ENCODE measurements around the gene NEFH. TPM values are rescaled to one million over a fixed set of nuclear protein-coding genes. Genes with fewer than 3 reads are reported as not detected.
"Not testable (repeated sequence)": the region's sequence is repeated elsewhere in the genome, so short reads cannot be mapped to it uniquely, and the experiment has no call there.

NEFH gene
- 0.12 TPM for total RNA-seq
- long read RNA-seq, result 0 reads

DNA sequence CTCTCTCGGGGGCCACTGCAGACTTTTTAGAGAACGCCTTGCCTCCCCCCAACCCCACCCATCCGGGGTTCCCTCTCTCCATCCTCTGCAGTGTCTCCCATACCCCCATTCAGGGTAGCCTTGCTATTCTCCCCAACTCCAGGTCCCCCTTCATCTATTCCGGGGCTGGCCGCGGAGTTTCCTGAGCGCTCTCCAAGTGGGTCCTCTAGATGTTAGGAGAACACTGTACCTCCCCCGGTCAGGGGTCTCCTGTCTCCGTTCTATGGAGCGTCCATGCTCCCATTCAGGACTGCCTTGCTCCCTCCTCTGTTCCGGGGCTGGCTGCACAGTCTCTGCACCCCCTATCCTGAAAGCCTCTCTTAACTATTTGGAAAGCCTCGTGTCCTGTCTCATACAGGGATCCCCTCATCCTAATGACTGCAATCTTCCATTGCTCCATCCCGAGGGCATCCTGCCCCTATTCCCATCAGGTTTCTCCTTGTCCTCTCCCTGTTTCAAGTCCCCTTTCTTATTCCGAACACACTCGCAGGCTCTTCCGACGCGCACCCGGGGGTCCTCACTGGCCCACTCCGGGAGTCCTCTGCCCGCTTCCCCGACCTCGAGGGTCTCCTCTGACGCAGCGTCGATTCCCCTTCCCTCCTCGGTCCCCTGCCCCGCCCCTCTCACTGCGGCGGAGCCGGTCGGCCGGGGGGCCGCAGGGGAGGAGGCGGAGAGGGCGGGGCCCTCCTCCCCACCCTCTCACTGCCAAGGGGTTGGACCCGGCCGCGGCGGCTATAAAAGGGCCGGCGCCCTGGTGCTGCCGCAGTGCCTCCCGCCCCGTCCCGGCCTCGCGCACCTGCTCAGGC is at the start of gene NEFH:
Gene NEFH (plus strand): TSS at position 802 of the 845 bp plus-strand sequence. CDS start 45 bp downstream, outside the sequence.
- intact Hi-C loops (cut with micrococcal nuclease), result no loop called here
- DNase-seq (no peak), ATAC-seq (no peak)

DNA sequence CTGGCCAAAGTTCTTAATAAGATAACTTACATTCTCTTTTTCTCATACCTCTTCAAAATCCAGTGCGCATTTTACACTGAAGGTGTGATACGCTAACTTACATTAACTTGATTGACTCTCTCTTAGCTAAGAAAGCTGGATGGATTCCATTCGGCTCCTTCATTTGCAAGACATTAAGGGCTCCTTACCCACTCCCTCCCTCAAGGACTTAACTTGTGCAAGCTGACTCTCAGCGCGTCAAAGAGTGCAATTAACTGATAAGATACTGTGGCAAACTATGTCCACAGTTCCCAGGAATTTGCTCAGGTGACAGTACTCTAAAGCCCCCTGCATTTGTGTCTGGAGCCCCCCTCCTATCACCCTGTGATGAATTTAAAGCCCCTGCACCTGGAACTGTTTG is 48.0 kb upstream of the NEFH start:
- ATAC-seq, result no peak
- intact Hi-C loops (cut with micrococcal nuclease), result no loop called here
- DNase-seq, result no peak

GRCh38 chr22:29433856-29434255 is 46.2 kb upstream of the NEFH start:
- no peak for DNase-seq
- no peak for ATAC-seq
- intact Hi-C loops (cut with micrococcal nuclease), result no loop called here

DNA sequence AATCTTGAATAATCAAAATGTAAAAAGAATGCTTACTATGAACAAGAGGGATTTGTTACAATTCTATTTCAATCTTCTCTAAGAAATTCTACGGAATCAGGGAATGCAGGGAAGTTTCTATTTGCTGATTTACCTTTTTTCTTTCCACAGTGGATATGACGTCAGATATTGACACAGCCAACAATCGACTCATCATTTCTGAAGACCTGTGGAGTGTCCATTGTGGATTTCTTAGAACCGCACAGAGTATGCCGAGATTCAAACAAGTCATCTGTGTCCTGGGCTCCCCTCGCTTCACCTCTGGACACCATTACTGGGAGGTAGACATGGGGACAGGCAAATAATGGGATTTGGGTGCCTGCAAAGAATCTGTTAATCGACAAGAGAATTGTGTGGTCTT is 45.7 kb upstream of the NEFH start:
- intact Hi-C loops (cut with micrococcal nuclease), result no loop called here
- no peak for DNase-seq
- ATAC-seq, result no peak

DNA sequence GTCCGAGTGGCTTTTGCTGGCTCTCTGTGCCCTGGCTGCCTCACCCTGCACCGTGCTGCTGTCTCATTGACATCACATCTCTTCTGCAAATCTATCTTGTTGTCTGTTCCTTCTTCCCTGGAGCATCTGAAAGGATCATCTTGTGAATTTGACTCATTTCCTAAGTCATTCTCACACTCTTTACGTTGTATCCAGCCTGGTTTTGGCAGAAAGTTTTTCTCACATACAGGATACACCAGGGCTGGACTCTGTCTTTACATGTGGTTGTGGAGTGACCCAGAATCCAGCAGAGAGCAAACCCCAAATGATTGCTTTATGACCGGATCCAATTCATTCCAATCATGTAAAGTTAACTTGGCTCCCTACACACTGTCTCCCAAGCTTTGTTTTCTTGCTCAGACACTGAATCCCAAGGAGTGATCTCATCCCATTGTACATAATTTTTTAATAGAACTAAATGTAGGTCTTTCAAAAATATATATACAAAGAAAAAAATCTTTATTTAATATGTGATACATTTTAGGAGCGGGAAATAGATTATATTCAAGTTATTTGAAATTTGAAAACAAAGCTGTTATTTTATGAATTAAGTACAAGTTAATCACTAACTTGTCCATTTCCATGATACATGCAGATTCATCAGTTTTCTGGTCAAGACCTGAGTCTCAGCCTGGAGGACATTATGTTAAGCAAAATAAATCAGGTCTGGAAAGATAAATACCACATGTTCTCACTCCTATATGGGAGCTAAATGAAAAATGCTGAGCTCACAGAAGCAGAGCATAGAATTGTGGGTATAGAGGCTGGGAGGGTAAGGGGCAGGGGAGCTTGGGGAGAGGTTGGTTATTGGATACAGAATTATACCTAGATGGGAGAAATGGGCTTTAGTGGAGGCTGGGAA is 44.5 kb upstream of the NEFH start:
- intact Hi-C loops (cut with micrococcal nuclease), result no loop called here
- ATAC-seq, result no peak

DNA sequence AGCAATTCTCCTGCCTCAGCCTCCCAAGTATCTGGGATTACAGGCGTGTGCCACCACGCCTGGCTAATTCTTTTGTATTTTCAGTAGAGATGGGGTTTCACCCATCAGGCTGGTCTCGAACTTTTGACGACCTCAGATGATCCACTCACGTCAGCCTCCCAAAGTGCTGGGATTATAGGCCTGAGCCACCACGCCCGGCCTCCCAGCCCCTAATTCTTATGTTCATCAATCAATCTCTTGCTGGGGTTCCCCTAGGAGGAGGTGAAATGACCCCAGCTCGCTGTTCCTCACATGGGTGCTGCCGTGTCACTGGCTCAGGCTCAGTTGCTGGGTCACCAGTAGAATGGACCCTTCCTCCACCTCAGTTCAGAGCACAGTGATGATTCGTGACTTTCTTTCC is 41.7 kb upstream of the NEFH start, which contains the start of gene RFPL1:
Gene RFPL1 (plus strand): TSS at position 301 of the 400 bp plus-strand sequence.
- intact Hi-C loops (cut with micrococcal nuclease); DNase-seq; ATAC-seq: not testable (repeated sequence)

More for the DNA sequence above, 44.5 kb upstream of the NEFH start:
- DNase-seq, result no peak

GRCh38 chr22:29442976-29443375 is 37.0 kb upstream of the NEFH start:
- DNase-seq, result no peak
- no peak for ATAC-seq
- intact Hi-C loops (cut with micrococcal nuclease), result no loop called here

GRCh38 chr22:29443452-29443851 is 36.6 kb upstream of the NEFH start:
- DNase-seq (no peak), ATAC-seq (no peak)
- intact Hi-C loops (cut with micrococcal nuclease), result no loop called here

DNA sequence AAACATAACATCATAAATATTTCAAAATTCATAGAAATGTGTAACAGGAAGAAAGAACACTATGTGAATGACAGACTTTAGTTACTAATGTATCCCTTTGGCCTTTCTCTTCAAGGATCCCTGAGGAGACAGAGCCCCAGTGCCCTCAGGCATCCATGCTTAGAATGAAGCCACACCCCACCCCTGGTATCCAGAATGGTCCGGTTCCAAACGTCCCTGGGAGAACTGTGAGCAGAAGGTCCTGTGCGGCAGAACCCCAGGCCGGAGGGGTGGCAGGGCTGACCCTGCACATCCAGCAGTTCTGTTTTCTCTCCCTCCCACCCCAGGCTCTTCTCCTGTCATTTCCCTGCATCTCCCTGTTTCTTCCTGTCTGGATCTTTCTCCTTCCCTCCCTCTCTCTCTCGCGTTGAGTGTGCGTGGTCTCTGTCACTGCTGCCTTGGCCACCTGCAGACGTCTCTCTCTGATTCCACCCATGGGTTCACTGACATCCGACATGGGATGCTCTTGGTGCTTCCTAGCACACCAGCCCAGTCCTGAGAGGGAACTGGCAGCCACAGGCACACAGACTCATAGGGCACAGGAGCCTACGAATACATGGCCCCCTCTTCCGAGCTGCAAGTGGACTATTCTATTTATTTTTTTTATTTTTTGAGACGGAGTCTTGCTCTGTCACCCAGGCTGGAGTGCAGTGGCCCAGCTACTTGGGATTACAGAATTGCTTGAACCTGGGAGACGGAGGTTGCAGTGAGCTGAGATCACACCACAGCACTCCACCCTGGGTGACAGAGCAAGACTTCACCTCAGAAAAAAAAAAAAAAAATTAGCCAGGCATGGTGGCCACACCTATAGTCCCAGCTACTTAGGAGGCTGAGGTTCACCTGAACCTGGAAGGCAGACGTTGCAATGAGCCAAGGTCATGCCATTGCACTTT is 35.9 kb upstream of the NEFH start:
- DNase-seq (no peak), ATAC-seq (no peak)
- intact Hi-C loops (cut with micrococcal nuclease), result no loop called here

GRCh38 chr22:29445508-29445907 is 34.5 kb upstream of the NEFH start:
- intact Hi-C loops (cut with micrococcal nuclease), result no loop called here
- ATAC-seq, result no peak
- DNase-seq, result no peak

DNA sequence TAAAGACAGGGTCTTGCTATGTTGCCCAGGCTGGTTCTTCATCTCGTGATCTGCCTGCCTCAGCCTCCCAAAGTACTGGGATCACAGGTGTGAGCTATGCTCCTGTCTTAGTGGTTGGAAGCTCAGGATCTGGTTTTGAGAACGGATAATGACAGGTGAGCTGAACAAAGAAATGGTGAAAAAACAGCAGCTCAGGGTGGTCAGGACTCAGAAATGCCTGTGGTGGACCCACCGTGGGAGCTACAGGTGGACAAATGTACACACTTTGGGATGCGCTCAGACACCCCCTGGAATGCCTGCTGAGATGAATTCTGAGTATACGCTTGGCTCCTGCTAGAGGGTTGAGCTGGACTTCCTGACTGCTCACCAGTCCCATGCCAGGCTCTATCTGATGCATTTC is 32.1 kb upstream of the NEFH start:
- DNase-seq (no peak), ATAC-seq (no peak)
- intact Hi-C loops (cut with micrococcal nuclease), result no loop called here

- intact Hi-C loops (cut with micrococcal nuclease), result no loop called here
- DNase-seq, result no peak
- ATAC-seq, result no peak
Measured at GRCh38 chr22:29449296-29449875, 30.6 kb upstream of the NEFH start.

DNA sequence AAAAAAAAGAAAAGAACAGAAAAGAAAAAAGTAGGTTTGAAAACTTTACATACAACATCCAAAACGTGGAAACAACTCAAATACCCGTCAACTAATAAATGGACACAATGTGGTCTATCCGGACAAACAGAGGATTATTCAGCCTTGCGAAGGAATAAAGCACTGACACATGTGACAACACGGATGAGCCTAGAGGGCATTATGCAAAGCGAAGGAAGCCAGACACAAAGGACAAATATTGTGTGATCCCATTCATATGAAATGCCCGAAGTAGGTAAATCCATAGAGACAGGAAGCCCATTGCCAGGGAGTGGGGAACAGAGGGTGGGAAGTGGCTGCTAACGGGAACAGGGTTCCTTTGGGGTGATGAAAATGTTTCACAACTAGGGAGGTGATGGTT is 29.8 kb upstream of the NEFH start:
- intact Hi-C loops (cut with micrococcal nuclease), result no loop called here

DNA sequence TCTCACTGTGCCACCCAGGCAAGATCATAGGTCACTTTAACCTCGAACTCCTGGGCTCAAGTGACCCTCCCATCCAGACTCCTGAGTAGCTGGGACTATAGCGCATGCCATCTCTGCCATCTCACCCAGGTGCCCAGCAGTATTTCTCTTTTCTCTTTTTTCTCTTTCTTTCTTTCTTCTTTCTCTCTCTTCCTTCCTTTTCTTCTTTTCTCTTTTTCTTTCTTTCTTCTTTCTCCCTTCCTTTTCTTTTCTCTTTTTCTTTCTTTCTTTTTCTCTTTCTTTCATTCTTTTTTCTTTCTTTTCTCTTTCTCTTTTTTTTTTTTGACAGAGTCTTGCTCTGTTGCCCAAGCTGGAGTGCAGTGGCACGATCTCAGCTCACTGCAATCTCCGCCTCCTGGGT is 28.2 kb upstream of the NEFH start:
- intact Hi-C loops (cut with micrococcal nuclease), result no loop called here
- ATAC-seq (no peak), DNase-seq (no peak)

More for the DNA sequence above, 29.8 kb upstream of the NEFH start:
- ATAC-seq (no peak), DNase-seq (no peak)

DNA sequence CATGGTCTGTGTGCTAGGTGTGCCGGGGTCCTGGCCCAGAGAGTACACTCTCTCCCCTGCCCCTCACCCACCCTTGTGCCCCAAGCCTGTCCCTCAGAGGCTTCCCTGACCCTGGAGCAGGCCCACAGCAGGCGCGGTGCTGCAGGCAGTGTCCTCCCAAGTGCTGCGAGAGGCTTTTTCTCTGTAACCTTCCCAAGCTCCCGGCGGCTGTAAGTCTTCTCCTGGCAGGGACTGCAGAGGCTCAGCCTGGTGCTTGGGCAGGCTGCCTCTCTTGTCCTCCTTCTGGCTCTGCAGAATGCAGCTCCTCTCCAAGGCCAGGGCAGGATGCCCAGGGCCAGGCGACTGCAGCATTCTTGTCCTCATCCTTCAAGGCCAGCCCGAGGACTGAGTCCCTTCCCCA is 25.7 kb upstream of the NEFH start:
- ATAC-seq (peak; percentile 51), DNase-seq (peak; percentile 36)
- intact Hi-C loops (cut with micrococcal nuclease), result no loop called here

GRCh38 chr22:29456211-29456671 is 23.8 kb upstream of the NEFH start:
- intact Hi-C loops (cut with micrococcal nuclease), result no loop called here
- ATAC-seq, result no peak
- no peak for DNase-seq

DNA sequence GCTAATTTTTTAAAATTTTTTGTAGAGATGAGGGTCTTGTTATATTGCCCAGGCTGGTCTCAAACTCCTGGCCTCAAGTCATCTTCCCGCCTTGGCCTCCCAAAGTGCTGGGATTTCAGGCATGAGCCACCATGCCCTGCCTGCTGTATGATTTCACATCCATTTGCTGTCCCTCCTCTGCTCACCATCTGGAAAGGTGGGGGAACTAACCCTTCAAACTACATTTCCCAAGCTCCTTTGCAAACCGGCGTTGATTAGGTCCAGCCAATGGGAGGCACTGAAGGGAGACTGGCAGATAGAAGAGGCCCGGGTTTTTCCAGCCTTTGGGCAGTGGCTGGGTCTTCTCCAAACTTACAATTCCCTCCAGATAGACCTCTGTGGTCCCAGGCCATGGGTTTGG is 22.3 kb upstream of the NEFH start:
- DNase-seq (no peak), ATAC-seq (peak; percentile 63)
- intact Hi-C loops (cut with micrococcal nuclease), result no loop called here

DNA sequence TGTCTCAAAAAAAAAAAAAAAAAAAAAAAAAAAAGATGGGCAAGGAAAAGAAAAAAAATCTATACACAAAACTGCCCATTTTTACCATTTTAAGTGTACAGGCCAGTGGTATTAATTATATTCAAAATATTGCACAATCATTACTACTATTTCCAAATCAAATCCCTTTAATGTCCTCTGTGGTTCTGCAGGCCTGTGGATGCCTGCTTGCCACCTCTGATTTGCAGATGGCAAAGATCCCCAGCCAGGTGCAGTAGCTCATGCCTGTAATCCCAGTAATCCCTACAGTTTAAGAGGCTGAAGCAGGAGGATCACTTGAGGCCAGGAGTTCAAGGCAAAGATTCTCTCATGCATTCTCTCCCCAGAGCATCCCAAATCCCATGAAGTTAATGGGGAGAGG is 21.5 kb upstream of the NEFH start:
- intact Hi-C loops (cut with micrococcal nuclease), result no loop called here
- DNase-seq, result no peak
- no peak for ATAC-seq

DNA sequence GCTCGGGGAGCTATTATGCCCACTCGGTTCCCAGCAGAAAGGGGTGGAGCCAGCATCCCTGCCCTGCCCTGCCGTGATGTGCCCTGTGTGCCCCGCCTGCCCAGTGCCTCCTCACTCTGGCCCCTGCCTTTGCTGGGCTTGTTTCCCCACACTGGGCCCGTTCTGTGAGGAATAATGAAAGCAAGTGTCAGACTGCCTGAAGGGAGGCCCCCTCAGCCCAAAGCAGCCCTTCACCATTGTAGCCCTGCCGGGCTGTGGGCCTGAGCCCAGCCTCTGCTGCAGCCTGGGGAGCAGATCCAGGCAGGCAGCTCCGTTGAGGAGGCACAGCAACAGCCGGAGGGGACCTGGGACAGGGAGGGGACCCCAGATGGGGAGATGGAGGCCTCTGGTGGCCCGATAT is 20.2 kb upstream of the NEFH start:
- ATAC-seq (no peak), DNase-seq (no peak)
- intact Hi-C loops (cut with micrococcal nuclease), result no loop called here
